Measurements from ENCODE around the gene NPPC. TPM values are rescaled to one million over a fixed set of nuclear protein-coding genes. Genes with fewer than 3 reads are reported as not detected.

Gene NPPC
- under 1 TPM in 2 of 3 donors, not detected in 1; 0.44 to 0.66 TPM for total RNA-seq

GRCh38 chr2:231926180-231926741 lies at the start of gene NPPC:
Gene NPPC (minus strand): TSS chr2:231926396. CDS start chr2:231926249, 147 bp downstream.
- Histone ChIP-seq H3K27me3 (peaks cover 0 to 17% of the 10 kb centered on the region in 2 donors), H3K4me3 (peak within 1 kb of the TSS; percentile 32 to 71 (median 49)), H3K27ac (no peak within 1 kb of the TSS), H3K4me1 (peaks cover 0 to 8% of the 10 kb centered on the region in 2 donors), H3K9me3 (no peaks in the 10 kb centered on the region), H3K36me3 (no peaks in the 10 kb centered on the region)
- DNase-seq (ENCODE audit: low spot score in 2 of 2), result peak in 1 of 2 donors; percentile 58
- intact Hi-C loops (cut with DNase I; ENCODE audit: low total_unique reads), result loop anchor here (10.0 kb wide), 1 partner anchor 399 kb away; no protein-coding TSS in a partner anchor
- TF ChIP-seq, protein P1, sequence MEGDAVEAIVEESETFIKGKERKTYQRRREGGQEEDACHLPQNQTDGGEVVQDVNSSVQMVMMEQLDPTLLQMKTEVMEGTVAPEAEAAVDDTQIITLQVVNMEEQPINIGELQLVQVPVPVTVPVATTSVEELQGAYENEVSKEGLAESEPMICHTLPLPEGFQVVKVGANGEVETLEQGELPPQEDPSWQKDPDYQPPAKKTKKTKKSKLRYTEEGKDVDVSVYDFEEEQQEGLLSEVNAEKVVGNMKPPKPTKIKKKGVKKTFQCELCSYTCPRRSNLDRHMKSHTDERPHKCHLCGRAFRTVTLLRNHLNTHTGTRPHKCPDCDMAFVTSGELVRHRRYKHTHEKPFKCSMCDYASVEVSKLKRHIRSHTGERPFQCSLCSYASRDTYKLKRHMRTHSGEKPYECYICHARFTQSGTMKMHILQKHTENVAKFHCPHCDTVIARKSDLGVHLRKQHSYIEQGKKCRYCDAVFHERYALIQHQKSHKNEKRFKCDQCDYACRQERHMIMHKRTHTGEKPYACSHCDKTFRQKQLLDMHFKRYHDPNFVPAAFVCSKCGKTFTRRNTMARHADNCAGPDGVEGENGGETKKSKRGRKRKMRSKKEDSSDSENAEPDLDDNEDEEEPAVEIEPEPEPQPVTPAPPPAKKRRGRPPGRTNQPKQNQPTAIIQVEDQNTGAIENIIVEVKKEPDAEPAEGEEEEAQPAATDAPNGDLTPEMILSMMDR (IDR thresholded peaks at IDR 0.05), result peak in 2 of 3 donors; percentile 10 to 39
- TF ChIP-seq POLR2A (IDR thresholded peaks at IDR 0.05), result no peak
- no peak for TF ChIP-seq POLR2AphosphoS5 (IDR thresholded peaks at IDR 0.05)

- H3K4me1 ChIP-seq, result no peaks in the 10 kb centered on the region
- no peak overlapping the region for H3K4me3 ChIP-seq
- no peaks in the 10 kb centered on the region for H3K36me3 ChIP-seq
- no peak overlapping the region for H3K27ac ChIP-seq
- no peak for DNase-seq (ENCODE audit: low spot score in 2 of 2)
- no peaks in the 10 kb centered on the region for H3K27me3 ChIP-seq
- TF ChIP-seq, protein P1 (IDR thresholded peaks at IDR 0.05), result no peak
- TF ChIP-seq POLR2AphosphoS5 (IDR thresholded peaks at IDR 0.05), result no peak
- TF ChIP-seq POLR2A (IDR thresholded peaks at IDR 0.05), result no peak
- H3K9me3 ChIP-seq, result no peaks in the 10 kb centered on the region
- intact Hi-C loops (cut with DNase I; ENCODE audit: low total_unique reads), result loop anchor here (10.0 kb wide), 1 partner anchor 250 kb away; no protein-coding TSS in a partner anchor
Observed at GRCh38 chr2:231975001-231975400, 48.8 kb upstream of the NPPC start.

DNA sequence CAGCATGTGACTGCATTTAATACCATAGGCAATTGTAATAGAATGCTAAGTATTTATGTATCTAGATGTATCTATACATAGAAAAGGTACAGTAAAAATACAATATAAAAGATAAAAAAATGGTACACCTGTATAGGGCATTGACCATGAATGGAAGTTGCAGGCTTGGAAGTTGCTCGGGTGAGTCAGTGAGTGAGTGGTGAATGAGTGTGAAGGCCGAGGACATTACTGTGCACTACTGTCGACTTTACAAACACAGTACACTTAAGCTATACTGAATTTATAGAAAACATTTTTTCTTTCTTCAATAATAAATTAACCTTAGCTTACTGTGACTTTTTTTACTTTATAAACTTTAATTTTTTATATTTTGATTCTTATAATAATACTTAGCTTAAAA lies 44.3 kb upstream of the NPPC start:
- intact Hi-C loops (cut with DNase I; ENCODE audit: low total_unique reads), result loop anchor here (10.0 kb wide), 1 partner anchor 254 kb away; no protein-coding TSS in a partner anchor

GRCh38 chr2:231968820-231969219 lies 42.6 kb upstream of the NPPC start:
- H3K36me3 ChIP-seq, result no peaks in the 10 kb centered on the region
- H3K4me1 ChIP-seq, result no peaks in the 10 kb centered on the region
- no peaks in the 10 kb centered on the region for H3K27me3 ChIP-seq
- TF ChIP-seq, protein P1 (IDR thresholded peaks at IDR 0.05), result no peak
- TF ChIP-seq POLR2AphosphoS5 (IDR thresholded peaks at IDR 0.05) (no peak), POLR2A (IDR thresholded peaks at IDR 0.05) (no peak)
- no peak for DNase-seq (ENCODE audit: low spot score in 2 of 2)
- H3K4me3 ChIP-seq, result no peak overlapping the region
- H3K27ac ChIP-seq, result no peak overlapping the region
- no peaks in the 10 kb centered on the region for H3K9me3 ChIP-seq
- intact Hi-C loops (cut with DNase I; ENCODE audit: low total_unique reads), result no loop called here

More for the DNA sequence above, 44.3 kb upstream of the NPPC start:
- H3K27ac ChIP-seq, result no peak overlapping the region
- no peak overlapping the region for H3K4me3 ChIP-seq
- H3K4me1 ChIP-seq, result no peaks in the 10 kb centered on the region
- TF ChIP-seq, protein P1 (IDR thresholded peaks at IDR 0.05), result no peak
- TF ChIP-seq POLR2AphosphoS5 (IDR thresholded peaks at IDR 0.05) (no peak), POLR2A (IDR thresholded peaks at IDR 0.05) (no peak)
- DNase-seq (ENCODE audit: low spot score in 2 of 2), result no peak
- H3K27me3 ChIP-seq, result no peaks in the 10 kb centered on the region
- no peaks in the 10 kb centered on the region for H3K36me3 ChIP-seq
- H3K9me3 ChIP-seq, result no peaks in the 10 kb centered on the region

DNA sequence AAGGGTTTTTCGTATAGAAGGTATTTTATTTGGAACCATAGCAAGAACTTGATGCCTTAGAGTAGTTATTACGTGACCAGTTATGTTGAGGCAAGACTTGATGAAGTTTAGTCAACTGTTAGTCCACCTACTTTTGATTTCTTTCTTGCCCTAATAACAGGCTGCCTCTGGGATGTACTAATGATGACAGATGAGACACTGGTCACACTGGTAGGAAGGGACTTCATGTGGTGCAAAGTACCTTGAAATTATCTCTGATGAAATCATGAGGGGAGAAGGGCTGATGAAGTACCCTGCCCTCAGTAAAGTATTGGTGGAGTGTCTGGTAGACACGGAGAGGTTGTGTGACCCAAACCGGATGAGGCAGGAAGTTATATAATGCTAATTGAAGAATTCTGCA lies 40.7 kb upstream of the NPPC start:
- H3K27me3 ChIP-seq, result no peaks in the 10 kb centered on the region
- intact Hi-C loops (cut with DNase I; ENCODE audit: low total_unique reads), result no loop called here
- H3K9me3 ChIP-seq, result no peaks in the 10 kb centered on the region
- no peak for DNase-seq (ENCODE audit: low spot score in 2 of 2)
- H3K27ac ChIP-seq, result no peak overlapping the region
- no peaks in the 10 kb centered on the region for H3K36me3 ChIP-seq
- no peaks in the 10 kb centered on the region for H3K4me1 ChIP-seq
- no peak overlapping the region for H3K4me3 ChIP-seq
- TF ChIP-seq POLR2AphosphoS5 (IDR thresholded peaks at IDR 0.05), result no peak
- TF ChIP-seq, protein P1 (IDR thresholded peaks at IDR 0.05), result no peak
- TF ChIP-seq POLR2A (IDR thresholded peaks at IDR 0.05), result no peak
